WTC11 (cell line): Measurements from ENCODE around the gene ZXDC.

ENCODE experiments used
- E2F1 ChIP-seq: sonication (generic); formaldehyde crosslinking; IDR thresholded peaks from 2 replicates; pipeline ENCODE4 v1.8.0; 2022; ENCODE audit warnings: mild to moderate bottlenecking, missing genetic modification reagents
- KAT7 ChIP-seq: sonication (generic); formaldehyde crosslinking; IDR thresholded peaks from 2 replicates; pipeline ENCODE4 v1.8.1; 2023; ENCODE audit warnings: missing genetic modification reagents, mild to moderate bottlenecking, borderline replicate concordance
- MAX ChIP-seq: sonication (generic); formaldehyde crosslinking; IDR thresholded peaks from 2 replicates; pipeline ENCODE4 v1.8.0; 2022; ENCODE audit warnings: mild to moderate bottlenecking, missing genetic modification reagents
- SMAD4 ChIP-seq: sonication (generic); formaldehyde crosslinking; IDR thresholded peaks from 2 replicates; pipeline ENCODE4 v1.8.0; 2022; ENCODE audit warnings: mild to moderate bottlenecking, missing genetic modification reagents
- ZBTB21 ChIP-seq: sonication (generic); formaldehyde crosslinking; IDR thresholded peaks from 2 replicates; pipeline ENCODE4 v1.8.1; 2023; ENCODE audit warnings: mild to moderate bottlenecking, missing genetic modification reagents, borderline replicate concordance
- ZNF281 ChIP-seq: sonication (generic); formaldehyde crosslinking; IDR thresholded peaks from 2 replicates; pipeline ENCODE4 v1.8.0; 2023; ENCODE audit warnings: mild to moderate bottlenecking, missing genetic modification reagents
- TF ChIP-seq, protein P1 (sequence below): fragments of 200-600 bp; IDR thresholded peaks from 2 replicates; pipeline ENCODE4 v1.8.0; 2022; ENCODE audit warnings: antibody characterized with exemption
- TF ChIP-seq, protein P2 (sequence below): sonication (generic); formaldehyde crosslinking; IDR thresholded peaks from 2 replicates; pipeline ENCODE4 v1.8.1; 2023; ENCODE audit warnings: mild to moderate bottlenecking, missing genetic modification reagents, moderate library complexity
- TF ChIP-seq, protein P3 (sequence below): sonication (generic); formaldehyde crosslinking; conservative IDR thresholded peaks from 2 replicates; pipeline ENCODE4 v1.8.1; 2022; ENCODE audit warnings: mild to moderate bottlenecking, missing genetic modification reagents

DNA sequence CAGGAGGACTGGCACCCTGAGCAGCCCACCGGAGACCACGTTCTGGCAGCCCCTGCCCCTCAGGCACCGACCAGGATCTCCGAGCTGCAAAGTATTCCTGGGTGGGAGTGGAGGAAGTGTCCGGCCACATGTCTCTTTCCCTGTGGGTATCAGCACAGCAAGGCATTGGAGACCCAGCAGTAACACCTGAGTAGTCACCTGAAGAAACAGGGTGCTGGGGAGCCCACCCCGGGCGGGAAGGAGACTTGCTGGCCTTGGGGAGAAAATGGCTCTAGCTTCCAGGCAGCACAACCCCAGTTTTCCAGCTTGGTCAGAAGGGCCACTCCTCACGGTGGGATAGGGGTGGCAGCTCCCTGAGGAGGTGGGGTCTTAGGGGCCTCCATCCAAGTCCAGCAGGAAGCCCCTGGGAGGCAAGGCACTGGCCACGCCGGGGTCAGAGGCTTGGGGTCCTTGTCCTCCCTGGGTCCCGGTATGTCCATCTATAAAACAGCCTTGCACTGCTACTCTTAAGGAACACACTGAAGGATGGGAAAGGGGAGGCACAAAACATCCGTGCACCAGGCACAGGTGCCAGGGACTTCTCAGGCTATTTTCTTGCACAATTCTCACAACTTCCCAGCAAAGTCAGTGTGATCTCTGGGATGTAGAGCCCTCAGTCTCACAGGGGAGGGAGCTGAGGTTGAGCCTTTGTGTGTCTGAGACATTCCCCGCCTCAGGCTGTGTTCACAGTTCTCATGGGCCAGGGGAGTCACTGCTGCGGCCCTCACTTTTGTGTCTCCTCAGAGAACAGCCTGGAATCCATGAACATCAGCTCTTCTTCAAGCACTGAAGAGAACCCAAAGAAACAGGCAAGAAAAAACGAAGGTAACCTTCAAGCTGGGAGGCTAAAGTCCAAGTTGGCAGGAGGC lies 69.0 kb downstream of the ZXDC start:
- TF ChIP-seq, protein P1, sequence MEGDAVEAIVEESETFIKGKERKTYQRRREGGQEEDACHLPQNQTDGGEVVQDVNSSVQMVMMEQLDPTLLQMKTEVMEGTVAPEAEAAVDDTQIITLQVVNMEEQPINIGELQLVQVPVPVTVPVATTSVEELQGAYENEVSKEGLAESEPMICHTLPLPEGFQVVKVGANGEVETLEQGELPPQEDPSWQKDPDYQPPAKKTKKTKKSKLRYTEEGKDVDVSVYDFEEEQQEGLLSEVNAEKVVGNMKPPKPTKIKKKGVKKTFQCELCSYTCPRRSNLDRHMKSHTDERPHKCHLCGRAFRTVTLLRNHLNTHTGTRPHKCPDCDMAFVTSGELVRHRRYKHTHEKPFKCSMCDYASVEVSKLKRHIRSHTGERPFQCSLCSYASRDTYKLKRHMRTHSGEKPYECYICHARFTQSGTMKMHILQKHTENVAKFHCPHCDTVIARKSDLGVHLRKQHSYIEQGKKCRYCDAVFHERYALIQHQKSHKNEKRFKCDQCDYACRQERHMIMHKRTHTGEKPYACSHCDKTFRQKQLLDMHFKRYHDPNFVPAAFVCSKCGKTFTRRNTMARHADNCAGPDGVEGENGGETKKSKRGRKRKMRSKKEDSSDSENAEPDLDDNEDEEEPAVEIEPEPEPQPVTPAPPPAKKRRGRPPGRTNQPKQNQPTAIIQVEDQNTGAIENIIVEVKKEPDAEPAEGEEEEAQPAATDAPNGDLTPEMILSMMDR = no peak
- TF ChIP-seq ZBTB21 (CRISPR knock-in tag) (no peak), KAT7 (no peak), E2F1 (CRISPR knock-in tag) (no peak), MAX (no peak), ZNF281 (CRISPR knock-in tag) (no peak), SMAD4 (CRISPR knock-in tag) (no peak)
- TF ChIP-seq, protein P2, sequence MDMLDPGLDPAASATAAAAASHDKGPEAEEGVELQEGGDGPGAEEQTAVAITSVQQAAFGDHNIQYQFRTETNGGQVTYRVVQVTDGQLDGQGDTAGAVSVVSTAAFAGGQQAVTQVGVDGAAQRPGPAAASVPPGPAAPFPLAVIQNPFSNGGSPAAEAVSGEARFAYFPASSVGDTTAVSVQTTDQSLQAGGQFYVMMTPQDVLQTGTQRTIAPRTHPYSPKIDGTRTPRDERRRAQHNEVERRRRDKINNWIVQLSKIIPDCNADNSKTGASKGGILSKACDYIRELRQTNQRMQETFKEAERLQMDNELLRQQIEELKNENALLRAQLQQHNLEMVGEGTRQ (CRISPR knock-in tag) = no peak
- TF ChIP-seq, protein P3, sequence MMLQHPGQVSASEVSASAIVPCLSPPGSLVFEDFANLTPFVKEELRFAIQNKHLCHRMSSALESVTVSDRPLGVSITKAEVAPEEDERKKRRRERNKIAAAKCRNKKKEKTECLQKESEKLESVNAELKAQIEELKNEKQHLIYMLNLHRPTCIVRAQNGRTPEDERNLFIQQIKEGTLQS (CRISPR knock-in tag) = no peak
